Measurements from ENCODE around the gene SRSF3.

- TF ChIP-seq, protein P1, sequence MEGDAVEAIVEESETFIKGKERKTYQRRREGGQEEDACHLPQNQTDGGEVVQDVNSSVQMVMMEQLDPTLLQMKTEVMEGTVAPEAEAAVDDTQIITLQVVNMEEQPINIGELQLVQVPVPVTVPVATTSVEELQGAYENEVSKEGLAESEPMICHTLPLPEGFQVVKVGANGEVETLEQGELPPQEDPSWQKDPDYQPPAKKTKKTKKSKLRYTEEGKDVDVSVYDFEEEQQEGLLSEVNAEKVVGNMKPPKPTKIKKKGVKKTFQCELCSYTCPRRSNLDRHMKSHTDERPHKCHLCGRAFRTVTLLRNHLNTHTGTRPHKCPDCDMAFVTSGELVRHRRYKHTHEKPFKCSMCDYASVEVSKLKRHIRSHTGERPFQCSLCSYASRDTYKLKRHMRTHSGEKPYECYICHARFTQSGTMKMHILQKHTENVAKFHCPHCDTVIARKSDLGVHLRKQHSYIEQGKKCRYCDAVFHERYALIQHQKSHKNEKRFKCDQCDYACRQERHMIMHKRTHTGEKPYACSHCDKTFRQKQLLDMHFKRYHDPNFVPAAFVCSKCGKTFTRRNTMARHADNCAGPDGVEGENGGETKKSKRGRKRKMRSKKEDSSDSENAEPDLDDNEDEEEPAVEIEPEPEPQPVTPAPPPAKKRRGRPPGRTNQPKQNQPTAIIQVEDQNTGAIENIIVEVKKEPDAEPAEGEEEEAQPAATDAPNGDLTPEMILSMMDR (IDR thresholded peaks at IDR 0.05): peak; percentile 38 to 75 (median 62)
- TF ChIP-seq POLR2A (IDR thresholded peaks at IDR 0.05): no peak
- TF ChIP-seq POLR2AphosphoS5 (IDR thresholded peaks at IDR 0.05): peak; percentile 42
Observed at GRCh38 chr6:36615018-36615761, 21.0 kb downstream of the SRSF3 start.

All from gastroesophageal sphincter (tissue), 3 donors.